HG03025 (cell line): Measurements from ENCODE around the gene CLCC1.
"Not testable (repeated sequence)": the region's sequence is repeated elsewhere in the genome, so short reads cannot be mapped to it uniquely, and the experiment has no call there.

Experiments
- ATAC-seq: cut with Tn5 transposase; IDR thresholded peaks from one replicate; pipeline ENCODE4 v1.9.1; 2021; ENCODE audit warnings: mild to moderate bottlenecking, moderate library complexity; ENCODE audit not compliant: unreplicated experiment, low FRiP score

CLCC1 gene, protein sequence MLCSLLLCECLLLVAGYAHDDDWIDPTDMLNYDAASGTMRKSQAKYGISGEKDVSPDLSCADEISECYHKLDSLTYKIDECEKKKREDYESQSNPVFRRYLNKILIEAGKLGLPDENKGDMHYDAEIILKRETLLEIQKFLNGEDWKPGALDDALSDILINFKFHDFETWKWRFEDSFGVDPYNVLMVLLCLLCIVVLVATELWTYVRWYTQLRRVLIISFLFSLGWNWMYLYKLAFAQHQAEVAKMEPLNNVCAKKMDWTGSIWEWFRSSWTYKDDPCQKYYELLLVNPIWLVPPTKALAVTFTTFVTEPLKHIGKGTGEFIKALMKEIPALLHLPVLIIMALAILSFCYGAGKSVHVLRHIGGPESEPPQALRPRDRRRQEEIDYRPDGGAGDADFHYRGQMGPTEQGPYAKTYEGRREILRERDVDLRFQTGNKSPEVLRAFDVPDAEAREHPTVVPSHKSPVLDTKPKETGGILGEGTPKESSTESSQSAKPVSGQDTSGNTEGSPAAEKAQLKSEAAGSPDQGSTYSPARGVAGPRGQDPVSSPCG

DNA sequence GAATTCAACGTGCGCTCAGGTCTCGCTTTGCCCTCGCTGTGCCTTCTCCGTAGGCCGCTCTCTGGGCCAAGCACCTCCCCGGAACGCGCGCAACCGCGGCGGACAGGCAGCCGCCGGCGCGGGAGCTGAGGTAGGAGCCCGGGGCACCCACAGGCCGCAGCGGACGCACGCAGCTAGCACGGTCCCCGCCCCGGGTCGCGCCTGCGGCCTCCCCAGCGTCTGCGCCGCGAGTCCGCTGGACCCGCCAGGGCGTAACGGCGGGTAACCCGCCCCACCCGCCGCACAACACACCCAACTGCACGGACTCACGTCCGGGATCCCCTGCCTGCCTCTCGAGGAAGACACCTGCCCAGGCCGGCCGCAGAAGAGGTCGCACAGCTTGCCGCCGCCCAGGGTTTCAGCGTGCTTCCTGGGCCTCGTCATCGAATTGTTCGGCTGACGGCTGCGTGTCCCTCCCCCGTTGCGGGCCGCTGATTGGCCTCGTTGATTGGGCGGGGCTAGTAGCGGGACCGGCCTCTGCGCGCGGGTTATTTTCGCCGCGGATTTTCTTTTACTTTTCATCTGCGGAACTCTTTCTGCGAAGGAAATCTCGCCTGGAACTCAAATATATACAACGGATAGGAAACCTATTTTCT is at the start of gene CLCC1:
Gene CLCC1, minus strand, starts transcription at position 433 of the 635 bp plus-strand sequence. CDS start 13,047 bp downstream, outside the sequence.
- ATAC-seq = peak; percentile 94

DNA sequence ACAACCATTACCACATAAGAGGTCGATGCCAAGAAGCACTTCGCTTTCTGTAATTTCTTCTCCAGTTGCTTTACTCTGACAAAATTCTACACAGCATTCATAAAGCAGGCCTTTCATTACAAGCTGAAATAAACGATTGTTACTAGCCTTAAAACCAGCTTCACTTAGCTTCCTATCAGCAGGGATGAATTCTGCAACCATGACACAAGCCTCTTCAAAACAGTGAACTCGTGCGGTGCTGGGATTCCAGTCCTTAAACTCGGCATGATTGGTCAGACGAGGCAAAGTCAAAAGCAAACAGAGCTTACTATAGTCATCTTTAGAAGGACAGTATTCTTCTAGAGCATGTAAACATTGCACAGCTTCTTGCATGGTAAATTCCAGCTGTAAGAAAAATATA is 48.1 kb upstream of the CLCC1 start:
- no peak for ATAC-seq

DNA sequence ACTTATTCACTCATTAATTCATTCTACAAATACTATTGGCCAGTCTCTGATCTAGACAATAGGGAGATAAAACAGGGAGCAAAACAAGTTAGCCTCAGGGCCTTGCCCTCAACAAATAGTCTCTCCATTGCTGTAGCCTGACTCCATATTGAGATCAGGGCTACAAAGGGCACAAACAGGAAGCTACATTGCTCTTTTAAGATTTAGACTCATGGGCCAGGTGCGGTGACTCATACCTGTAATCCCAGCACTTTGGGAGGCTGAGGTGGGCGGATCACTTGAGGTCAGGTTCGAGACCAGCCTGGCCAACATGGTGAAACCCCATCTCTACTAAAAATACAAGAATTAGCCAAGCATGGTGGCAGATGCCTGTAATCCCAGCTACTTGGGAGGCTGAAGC is 33.3 kb upstream of the CLCC1 start:
- not testable (repeated sequence) for ATAC-seq

DNA sequence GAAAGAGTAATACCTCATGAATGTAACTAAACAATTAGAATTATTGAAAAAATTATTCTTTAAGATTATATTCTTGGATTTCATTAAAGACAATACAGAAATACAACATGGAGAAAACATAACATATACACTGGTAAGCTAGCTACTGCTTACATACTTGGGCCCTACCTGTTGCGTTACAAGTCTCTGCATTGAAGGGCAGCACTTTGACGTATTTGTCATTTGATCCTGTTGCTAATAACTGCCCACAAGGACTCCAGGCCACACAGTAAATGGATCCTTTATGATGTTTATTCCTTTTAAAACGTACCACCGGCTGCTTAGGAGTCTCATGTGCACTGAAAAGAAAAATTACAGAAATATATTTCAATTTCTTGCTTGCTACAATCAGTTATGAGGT is 19.8 kb upstream of the CLCC1 start:
- ATAC-seq = no peak

DNA sequence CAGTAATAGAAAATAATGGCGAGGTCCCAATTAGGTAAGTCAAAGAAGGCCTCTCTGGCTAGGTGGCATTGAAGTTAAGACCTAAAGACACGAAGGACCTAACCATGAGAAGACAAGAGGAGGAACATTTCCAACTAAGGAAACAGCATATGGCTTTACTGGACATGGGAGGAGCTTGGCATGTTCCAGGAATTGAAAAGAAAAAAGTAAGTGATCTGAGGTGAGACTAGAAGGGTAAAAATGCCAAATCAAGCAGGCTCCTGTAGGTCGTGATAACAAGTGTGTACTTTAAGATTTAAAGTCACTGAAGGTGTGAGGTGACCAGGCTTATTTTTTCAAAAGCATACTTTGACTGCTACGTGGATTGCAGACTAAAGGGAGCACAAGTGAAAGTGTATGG is 13.4 kb upstream of the CLCC1 start:
- ATAC-seq = no peak

DNA sequence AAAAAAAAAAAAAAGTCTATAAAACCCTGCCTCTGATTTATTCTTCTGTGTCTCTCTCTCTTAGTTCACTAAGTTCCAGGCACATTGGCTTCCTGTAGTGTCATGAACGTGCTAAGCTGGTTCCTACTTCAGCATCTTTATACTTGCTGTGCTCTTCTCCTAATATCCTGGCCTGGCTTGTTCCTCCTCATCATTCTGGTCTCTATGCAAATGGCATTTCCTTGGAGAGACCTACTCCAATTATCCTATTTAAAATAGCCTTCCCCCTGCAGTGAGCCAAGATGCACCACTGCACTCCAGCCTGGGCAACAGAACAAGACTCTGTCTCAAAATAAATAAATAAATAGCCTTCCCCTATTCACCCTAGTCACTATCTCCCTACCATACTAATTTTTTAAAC is 9.7 kb upstream of the CLCC1 start:
- no peak for ATAC-seq

DNA sequence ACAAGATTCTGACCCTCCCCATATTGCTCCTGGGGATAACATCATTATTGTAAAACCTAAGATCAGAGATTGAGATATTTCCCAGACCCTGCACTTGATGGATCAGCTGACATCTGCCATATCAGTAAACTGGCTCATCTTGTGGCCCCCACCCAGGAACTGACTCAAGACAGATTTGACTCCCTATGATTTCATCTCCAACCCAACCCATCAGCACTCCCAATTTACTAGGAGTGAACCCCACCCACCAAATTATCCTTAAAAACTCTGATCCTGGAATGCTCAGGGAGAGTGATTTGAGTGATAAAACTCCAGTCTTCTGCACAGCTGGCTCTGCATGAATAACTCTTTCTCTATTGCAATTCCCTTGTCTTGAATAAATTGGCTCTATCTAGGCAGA is 6.1 kb upstream of the CLCC1 start:
- no peak for ATAC-seq

DNA sequence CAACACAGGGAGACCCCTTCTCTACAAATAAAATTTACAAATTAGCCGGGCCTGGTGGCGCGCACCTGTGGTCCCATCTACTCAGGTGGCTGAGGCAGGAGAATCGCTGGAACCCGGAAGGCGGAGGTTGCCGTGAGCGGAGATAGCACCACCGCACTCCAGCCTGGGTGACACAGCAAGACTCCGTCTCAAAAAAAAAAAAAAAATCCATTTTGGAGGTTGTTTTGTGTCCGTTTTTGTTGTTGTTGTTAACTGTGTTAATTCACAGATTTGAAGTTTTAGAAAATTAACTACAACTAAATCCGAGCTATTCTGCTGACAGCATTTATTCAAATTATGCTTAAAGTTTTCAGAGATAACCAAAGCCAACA is 618 bp downstream of the CLCC1 start:
- no peak for ATAC-seq

DNA sequence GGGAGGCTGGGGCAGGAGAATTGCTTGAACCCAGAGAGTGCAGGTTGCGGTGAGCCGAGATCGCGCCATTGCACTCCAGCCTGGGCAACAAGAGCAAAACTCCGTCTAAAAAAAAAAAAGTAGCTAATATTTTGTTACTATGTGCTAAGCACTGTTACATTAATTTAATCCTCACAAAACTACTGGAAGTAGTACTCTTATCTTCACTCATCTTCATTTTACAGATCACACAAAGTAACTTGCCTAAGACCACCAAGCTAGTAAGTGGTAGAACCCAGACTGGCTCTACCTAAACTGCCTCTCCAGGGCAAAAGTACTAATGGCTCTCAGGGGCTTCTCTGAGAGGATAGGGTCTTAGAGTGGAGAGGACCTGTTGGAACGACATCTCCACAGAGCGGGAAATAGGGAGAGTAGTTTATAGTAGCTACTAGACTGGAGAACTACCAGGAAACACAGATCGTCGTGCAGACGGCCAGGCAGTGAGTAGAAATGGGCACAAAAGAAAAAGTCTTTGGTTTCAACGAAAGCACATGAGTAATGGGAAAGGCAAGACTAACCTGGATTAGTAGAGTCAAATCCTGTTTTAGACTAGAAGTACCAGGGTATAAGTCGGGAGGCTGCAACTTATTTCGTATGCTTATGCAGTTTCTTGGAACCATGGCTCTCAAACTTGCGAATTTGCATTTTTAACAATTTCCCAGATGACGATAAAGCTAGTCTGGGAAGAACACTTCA is 1.4 kb downstream of the CLCC1 start:
- ATAC-seq = no peak

DNA sequence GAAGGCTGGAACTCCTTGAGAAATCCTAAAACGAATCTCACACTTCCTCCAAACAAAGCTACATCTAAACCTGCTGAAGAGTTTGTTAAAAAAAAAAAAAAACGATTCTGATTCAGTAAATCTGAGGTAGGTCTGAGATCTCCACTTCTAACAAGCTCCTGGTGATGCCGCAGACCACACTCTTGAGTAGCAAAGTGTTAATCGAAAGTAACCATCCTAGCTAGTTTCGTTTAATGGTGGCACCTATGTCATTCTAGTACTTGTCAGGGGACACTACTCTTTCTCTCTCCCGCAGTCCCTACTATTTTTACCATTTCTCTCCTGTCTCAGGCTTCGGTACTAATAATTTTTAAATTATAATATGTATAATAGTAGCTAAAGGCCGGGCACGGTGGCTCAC is 2.1 kb downstream of the CLCC1 start:
- ATAC-seq = no peak

DNA sequence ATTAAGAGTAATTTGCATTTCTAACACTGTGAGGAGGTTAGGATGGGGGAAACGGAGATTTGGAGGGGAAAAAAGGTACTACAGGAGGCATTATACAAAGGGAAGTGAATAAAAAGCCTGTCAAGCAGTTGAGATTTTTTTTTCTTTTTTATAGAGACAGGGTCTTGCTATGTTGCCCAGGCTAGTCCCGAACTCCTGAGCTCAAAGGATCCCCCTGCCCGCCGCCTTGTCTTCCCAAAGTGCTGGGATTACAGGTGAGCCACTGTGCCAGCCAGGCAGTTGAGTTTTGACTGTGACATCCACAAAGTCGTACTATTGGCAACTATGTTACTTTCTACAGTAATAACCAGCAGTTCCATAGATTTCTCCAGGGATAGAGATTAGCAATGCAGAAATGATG is 2.6 kb downstream of the CLCC1 start:
- no peak for ATAC-seq

DNA sequence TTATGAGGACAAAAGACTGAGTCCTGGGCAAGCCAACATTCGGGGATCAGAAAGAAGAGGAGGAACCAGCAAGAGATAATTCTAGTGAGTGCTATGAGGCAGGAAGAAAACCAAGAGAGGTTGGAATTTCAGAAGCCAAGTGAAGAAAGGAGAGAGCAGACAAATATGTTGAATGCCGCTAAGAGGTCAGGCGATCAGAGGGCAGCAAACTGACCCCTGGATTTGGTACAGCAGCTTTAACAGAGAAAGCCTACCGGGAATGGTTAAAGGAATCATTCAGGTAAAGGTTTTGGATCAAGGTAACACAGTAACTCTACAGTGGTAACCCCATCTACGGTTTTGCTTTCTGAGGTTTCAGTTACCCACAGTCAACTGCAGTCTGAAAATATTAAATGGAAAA is 5.4 kb downstream of the CLCC1 start:
- ATAC-seq = no peak

DNA sequence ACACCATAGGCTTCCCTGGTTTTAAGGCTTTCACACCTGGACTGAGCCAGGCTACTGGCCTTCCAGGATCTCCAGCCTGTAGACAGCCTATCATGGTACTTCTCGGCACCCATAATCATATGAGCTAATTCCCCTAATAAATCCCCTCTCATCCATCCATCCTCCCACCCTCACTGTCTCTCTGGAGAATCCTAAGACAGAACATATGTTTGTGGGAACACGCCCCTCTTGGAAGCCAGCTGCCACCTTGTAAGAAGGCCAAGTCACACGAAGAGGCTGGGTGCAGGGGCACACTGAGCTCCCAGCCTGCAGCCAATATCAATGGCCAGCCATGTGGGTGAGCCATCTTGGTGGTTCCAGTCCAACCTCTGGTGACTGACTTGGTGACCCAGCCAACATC is 7.4 kb downstream of the CLCC1 start:
- no peak for ATAC-seq

DNA sequence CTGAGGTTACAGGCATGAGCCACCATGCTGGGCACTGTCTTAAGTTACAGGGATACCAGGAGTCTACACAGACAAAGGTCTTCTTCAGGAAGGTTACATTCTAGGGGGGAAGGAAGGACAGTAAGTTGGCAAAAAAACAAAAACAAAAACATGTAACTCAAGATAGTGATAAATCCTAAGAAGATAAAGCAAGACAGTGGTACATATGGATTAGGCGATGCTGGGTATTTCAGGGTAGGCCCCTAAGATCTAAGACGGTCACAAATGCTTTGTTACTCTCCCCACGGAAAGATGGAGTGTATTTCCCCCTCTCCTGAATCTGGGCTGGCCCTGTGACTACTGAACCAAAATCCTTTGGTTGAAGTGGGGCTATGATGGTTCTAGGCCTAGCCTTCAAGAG is 8.2 kb downstream of the CLCC1 start:
- ATAC-seq = no peak

DNA sequence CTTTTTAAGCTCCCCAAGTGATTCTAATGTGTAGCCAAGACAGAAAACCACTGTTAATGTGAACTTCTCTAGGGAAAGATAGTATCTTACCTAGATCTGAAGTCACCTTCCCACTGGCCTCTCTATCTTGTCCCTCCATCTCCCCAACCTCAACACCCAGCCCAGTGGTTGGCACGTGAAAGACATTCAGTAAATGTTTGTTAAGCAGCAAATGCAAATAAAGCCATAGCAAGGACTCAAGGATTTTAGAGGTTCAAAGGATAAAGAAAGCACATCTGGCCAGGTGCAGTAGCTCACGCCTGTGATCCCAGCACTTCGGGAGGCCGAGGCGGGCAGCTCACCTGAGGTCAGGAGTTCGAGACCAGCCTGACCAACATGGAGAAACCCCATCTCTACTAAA is 9.8 kb downstream of the CLCC1 start:
- no peak for ATAC-seq

DNA sequence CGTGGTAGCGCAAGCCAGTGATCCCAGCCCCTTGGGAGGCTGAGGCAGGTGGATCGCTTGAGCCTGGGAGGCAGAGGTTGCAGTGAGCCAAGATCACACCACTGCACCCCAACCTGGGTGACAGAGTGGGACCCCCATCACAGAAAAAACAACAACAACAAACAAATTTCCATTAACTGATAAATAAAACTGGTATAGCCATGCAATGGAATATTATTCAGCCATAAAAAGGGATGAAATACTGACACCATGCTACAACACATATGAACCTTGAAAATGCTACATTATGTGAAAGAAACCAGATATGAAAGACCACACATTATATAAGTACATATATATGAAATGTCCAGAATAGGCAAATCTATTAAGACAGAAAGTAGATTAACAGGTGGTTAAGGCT is 12.0 kb downstream of the CLCC1 start:
- no peak for ATAC-seq

DNA sequence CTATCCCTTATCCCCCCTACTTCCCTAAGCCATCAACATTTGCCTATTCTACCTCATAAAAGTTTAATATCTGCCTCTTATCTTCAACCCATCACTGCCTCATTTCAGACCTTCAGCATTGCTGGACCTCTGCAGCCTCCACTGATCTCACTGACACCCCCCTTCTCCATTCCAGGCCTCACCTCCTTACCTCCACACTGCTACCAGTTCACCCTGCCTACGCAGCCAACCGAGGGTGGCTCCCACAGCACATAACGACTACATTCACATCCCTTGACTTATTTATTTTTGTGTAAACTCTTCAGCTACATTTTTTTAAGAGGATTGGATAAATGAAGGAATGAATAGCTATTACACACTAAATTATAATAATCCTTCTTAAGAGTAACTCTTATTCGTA is 14.2 kb downstream of the CLCC1 start:
- no peak for ATAC-seq

DNA sequence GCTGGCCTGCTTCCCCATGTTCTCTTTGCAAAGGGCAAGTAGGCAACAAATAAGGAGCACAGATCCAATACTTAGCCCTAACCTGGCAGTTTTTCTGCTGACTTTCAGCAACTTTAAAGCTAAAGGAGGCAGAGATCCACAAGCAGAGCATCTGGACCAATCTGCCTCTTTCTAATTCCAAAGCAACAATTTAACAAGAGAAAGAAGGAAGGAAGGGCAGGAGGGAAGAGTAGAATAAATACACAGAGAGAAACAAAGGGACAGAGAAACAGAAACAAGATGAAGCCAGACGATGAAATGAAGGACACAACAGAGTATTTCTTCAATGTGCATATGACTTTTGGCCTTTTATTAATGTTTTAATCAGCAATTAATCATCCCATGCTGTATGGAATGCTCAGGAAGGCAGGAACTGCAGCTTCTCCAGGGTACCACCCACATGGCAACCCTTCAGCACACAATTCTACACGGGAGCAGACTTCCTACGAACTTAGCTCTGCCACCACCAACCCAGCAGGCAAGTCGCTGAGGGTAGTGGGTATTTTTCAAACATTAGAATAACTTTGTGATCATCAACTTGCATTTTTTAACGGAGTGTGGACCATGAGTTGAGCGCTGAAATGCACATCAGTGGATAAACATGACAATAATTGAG is 15.3 kb downstream of the CLCC1 start:
- no peak for ATAC-seq

DNA sequence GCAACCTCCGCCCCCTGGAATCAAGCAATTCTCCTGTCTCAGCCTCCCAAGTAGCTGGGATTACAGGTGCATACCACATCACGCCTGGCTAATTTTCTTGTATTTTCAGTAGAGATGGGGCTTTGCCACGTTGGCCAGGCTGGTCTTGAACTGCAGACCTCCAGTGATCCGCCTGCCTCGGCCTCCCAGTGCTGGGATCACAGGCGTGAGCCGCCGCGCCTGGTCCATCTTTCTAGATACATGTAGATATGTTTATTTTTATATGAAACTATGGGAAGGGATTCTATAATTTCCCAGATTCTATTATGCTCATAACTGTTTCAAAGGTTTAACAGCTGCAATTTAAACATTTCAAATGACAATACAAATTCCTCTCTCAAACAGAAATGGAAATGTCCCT is 27.1 kb downstream of the CLCC1 start:
- ATAC-seq = no peak

DNA sequence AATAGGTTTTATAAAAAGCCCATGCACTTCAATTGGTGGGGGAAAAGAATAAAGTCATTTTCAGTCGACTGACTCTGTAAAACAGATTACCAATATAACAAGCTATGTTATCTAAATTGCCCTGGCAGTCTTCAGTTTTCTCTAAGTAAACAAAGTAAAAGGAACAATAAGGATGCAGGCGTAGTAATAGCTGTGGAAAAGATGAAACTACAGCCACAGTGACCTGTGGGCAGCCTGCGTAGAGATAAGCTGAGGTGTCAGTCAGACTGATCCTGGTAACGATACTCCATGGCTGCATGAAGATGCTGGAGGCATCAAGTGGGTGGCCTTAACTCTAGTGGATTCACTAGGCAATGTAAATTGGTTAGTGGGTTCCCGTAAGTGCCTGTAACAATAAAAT is 29.3 kb downstream of the CLCC1 start:
- ATAC-seq = no peak

DNA sequence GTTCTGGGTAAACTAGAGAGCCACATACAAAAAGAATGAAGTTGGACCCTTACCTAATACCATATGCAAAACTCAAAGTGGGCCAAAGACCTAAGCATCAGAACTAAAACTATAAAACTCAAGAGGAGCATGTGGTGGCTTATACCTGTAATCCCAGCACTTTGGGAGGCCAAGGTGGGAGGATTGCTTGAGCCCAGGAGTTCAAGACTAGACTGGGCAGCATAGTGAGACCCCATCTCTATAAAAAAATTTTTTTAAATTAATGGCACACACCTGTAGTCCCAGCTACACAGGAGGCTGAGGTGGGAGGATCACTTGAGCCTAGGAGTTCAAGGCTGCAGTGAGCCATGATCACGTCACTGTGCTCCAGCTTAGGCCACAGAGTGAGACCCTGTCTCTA is 35.7 kb downstream of the CLCC1 start:
- not testable (repeated sequence) for ATAC-seq
